GM18909 (cell line): ENCODE measurements around the gene MUC4.

ENCODE experiments used
- ATAC-seq: cut with Tn5 transposase; IDR thresholded peaks from one replicate; pipeline ENCODE4 v1.9.1; 2021; ENCODE audit warnings: mild to moderate bottlenecking; ENCODE audit not compliant: unreplicated experiment, poor library complexity

Gene MUC4

DNA sequence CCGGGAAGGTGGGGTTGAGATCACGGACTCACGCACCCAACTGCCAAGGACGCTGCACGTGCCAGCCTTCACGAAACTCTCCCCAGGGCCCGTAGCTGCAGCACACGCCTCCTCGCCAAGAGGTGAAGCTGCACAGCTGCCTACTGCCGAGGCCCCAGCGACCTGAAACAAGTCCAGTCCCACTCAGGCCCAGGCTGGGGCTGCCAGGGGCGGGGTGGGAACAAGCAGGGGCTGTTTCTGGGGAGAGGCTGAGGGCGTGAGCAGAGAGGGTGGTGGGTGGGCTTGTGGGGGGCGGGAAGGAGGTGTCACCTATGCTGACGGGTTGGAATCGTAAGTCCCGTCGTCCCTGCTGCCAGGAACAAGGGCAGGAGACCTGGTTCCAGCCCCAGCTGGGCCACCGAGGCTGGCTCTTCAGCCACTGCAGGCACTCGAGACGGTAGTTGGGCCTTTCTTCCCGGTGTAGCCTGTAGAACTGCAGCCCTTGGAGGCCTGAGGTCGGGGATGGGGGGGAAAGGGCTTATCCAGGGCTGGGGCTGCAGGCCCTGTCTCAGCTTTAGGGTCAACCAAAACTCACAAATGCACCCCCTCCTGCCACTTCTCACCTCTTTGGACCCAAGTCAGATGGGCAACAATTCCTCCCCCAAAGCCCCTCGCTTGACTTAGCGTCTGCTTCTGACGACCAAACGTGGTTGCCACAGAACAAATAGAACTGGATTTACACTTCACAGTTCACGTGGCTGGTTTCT, 46.6 kb downstream of the MUC4 start:
- ATAC-seq: no peak

- no peak for ATAC-seq
These were observed 47.6 kb downstream of the MUC4 start for GRCh38 chr3:195763843-195764825.

DNA sequence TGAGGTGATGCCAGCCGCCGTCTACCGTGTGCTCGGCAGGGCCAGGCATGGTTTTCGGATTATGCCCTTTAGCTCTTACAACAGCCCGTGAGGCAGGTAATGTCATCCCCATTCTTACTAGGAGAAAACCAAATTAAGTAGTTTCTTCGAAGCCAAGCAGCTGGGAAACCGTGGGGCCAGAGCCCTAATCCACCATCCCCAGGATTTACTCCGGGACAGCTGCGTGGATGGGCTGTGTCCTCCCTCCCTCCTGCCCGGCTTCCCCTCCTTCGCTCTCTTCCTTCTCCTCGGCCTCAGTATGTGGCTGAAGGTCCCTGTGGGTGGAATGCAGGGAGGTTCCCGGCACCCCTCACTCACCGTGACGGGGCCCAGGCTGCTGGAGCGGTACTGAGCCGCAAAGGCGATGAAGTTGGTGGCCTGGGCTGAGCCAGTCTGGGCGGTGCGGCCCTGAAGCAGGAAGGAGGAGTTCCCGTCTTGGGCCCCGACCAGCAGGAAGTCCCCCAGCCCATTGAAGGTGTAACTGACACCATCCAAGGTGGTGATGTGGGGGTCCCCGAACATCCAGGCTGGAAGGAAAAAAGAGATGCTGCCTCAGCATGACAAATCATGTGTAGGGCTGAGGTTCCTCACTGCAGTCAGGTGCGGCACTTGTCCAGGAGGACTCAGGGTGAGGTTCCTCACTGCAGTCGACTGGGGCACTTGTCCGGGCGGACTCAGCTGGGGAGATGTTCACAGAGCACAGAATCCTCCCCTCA, 48.5 kb downstream of the MUC4 start:
- ATAC-seq: no peak

- ATAC-seq: no peak
These were observed 49.1 kb downstream of the MUC4 start for GRCh38 chr3:195762611-195763010.

- no peak for ATAC-seq
These were observed 49.5 kb downstream of the MUC4 start for GRCh38 chr3:195762249-195762585.

DNA sequence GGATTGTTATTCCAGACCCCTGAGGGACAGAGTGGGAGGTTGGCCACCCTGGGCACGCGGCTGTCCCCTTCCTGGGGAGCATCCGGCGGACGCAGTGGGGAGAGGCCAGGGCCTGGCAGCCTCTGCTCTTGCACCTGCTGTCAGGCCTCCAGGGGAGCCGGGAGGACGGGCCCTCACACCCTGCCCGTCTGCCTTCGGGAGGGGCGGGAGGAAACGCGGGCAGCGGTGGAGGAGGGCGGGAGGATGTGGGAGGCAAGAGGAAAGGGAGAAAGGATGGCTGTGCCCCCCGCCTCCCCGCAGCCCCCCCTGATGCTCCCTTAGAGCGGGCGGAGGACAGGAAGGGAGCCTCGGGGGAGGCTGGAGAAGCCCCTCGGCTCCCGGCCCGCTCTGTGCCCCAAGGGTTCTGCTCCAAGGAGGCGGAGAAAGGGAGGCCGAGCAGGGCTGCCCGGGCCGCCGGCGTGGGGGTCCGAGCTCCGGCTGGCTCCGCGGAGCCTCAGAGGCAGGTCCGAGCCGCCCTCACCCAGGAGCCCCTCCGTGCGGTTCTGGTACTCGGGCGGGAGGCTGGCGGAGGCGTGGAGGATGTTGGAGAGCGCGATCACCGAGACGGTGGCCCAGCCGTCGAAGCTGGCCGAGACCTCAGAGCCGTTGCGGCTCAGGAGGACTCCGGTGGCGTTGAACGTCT, 50.0 kb downstream of the MUC4 start:
- ATAC-seq: no peak

DNA sequence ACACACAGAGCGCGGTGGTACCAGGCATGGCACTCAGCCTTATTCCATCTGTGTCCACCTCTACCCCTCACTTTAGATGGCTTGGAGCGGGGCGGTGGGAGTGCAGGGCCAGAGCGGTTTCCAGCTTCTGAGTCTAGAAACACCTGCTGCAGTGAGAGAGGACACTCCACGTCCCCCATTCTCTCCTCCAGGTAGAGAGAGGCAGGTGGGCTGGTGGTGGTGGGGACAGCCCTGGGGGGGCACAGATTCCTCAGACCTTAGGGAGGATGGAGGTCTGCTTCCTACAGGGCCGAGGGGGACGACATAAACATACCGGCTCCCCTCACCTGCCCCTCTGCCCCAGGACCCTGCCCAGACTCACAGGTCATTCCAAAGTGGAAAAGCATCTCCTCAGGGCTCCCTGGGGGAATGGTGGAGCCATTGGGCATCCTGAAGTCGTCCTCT, 50.6 kb downstream of the MUC4 start:
- no peak for ATAC-seq

DNA sequence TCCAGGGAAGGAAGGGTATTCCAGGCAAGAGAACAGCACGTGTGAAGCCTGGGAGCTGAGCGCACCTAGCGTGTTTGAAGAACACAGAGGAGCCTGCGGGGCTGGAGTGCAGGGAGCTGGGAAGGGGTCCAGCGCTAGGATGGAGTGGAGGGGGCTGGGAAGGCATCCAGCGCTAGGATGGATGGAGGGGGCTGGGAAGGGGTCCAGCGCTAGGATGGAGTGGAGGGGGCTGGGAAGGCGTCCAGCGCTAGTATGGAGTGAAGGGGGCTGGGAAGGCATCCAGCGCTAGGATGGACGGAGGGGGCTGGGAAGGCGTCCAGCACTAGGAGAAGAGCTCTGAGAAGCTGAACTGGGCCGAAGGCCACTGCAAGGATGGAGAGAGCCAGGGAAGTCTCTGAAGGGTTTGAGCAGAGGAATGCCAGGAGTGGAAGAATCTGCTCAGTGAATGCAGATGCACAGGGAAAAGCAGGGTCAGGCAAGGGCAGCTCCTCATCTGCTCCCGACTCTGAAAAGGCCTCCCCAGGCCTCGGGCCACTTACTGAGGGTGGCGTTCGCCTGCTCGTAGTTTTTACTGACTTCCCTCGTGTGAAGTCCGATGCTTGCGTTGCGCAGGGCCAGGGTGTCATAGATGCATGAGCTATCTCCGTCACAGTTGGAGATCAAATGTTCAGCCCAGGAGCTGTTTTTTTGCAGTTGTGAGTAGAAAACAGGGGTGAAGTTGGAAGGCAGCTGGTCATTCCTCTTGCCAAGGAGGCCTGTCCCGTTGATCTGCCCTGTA, 51.2 kb downstream of the MUC4 start:
- ATAC-seq: no peak

- ATAC-seq: no peak
These were observed 52.9 kb downstream of the MUC4 start for GRCh38 chr3:195758721-195759353.

DNA sequence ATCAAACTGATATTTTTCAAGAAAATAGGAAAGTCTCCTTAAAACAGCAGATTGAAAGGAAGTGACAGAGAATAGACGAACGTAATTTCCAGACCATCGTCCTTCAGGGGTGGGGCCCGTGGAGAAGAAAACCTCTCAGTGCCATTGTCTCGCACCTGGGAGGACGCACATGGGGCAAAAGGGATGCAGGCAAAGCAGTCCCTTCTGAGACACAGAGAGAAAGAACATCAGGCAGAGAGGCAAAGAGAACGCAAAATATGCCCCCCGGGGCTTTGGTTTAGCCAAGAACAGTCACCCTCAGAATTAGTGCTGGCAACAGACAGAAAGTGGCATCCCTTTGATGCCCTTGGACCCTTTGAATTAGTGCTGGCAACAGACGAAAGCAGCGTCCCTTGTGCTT, 53.9 kb downstream of the MUC4 start:
- no peak for ATAC-seq

DNA sequence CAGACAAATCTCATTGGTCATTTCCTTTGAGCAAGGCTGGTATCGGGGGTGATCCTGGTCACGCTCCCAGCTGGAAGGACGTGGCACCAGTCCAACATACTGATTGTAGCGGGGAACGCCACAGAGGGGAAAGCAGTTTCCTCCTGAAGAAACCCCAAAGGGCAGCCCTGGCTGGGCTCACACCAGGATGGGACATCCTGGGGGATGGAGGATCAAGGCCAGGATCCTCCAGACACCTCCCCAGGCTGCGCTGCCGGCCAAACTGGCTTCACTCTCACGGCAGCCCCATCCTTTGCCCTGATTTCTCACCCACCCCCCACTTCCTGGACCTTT, 54.3 kb downstream of the MUC4 start:
- no peak for ATAC-seq

- no peak for ATAC-seq
These were observed 55.7 kb downstream of the MUC4 start for GRCh38 chr3:195755791-195756676.

DNA sequence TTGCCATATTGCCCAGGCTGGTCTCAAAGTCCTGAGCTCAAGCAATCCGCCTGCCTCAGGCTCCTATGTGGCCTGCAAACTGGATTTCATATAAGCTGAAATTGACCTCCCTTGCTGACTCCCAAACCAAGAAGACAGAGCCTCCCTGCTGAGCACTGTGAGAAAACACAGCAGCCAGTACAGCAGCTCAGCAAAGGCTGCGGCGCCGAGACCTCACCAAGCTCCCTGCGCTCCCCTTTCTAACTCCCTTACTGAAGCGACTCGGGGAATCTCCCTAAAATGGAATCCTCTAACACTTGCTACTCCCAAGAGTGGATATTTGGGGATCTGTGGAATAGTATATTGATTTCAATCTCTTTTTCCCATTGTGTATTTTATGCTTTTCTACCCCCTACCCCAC, 56.3 kb downstream of the MUC4 start:
- ATAC-seq: no peak

DNA sequence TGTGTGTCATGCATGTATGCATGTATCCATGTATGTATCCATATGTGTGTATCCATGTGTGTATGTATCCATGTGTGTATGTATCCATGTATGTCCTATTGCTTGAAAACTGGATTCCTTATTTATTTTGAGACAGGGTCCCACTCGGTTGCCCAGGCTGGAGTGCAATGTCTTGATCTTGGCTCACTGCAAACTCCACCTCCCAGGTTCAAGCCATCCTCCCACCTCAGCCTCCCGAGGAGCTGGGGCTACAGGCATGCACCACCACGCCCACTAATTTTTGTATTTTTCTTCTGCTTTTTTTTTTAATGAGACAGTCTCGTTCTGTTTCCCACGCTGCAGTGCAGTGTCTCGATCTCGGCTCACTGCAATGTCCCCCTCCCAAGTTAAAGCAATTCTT, 56.8 kb downstream of the MUC4 start:
- ATAC-seq: no peak

- no peak for ATAC-seq
These were observed 57.6 kb downstream of the MUC4 start for GRCh38 chr3:195754141-195754540.

GRCh38 chr3:195753581-195753980, 58.1 kb downstream of the MUC4 start:
- ATAC-seq: no peak

- no peak for ATAC-seq
These were observed 59.0 kb downstream of the MUC4 start for GRCh38 chr3:195752546-195753331.
